ENCODE measurements around the gene SCAF1. TPM values are rescaled to one million over a fixed set of nuclear protein-coding genes. Genes with fewer than 3 reads are reported as not detected.

The SCAF1 gene
- total and polyA plus RNA-seq, 9 of the 15 experiments (the other 6 are each of a cell fraction or from before 2014, with no cell fraction given), result 0.20 to 79.0 (median 4.9) TPM

DNA sequence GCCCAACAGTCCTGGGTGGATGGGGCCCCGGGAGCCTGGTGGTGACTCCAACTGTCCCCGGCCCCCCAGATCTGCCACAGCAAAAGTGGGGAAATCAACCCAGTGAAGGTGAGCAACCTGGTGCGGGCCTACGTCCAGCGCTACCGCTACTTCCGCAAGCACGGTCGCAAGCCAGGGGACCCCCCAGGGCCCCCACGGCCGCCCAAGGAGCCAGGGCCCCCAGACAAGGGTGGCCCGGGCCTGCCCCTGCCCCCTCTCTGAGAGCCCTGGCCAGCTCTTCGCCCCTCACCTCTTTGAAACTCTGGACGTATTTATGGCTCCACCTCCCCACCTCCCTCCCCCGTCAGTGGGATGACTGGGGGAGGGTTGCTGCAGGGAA lies 16.1 kb downstream of the SCAF1 start:
- H3K4me1 ChIP-seq (replicated peaks in 1 of 2; ENCODE audit: control insufficient read depth in 2 of 2, insufficient read depth in 2 of 2, low read length in 2 of 2), result peaks cover 0 to 22% of the 10 kb centered on the region in 2 experiments; a peak in 2 of 5 replicates
- CTCF ChIA-PET (ENCODE audit: low intra/inter-chr PET ratio), result no interaction called here
- H3K36me3 ChIP-seq (ENCODE audit: control insufficient read depth, insufficient read depth, low read length), result peaks cover 94% of the 10 kb centered on the region; the same call in 2 of the 3 replicates
- DNase-seq (ENCODE audit: extremely low read depth in 1 of 4, low spot score in 3 of 4) (no peak), FAIRE-seq (no peak), ATAC-seq (no peak)
- peaks cover 1% of the 10 kb centered on the region; the same call in 2 of the 3 replicates for H3K79me2 ChIP-seq (ENCODE audit: control insufficient read depth, insufficient read depth, low read length)
- peak; percentile 52 for TF ChIP-seq RBM22 (IDR thresholded peaks at IDR 0.05; ENCODE audit: low read depth, low read length, poor library complexity, severe bottlenecking)
- no peak for TF ChIP-seq TAF15 (IDR thresholded peaks at IDR 0.05; ENCODE audit: low read depth, low read length)
- TF ChIP-seq POLR2G (IDR thresholded peaks at IDR 0.05; ENCODE audit: low read depth, low read length), result peak; percentile 57; the same call in 1 of the 2 replicates
- H3K9me1 ChIP-seq (ENCODE audit: control insufficient read depth, insufficient read depth, low read length), result peaks cover 2% of the 10 kb centered on the region
- peak overlapping the region in 1 of 2 experiments; percentile 74; a peak in 2 of 4 replicates for H3K9ac ChIP-seq (ENCODE audit: insufficient read depth in 1 of 2, low read depth in 2 of 2, low read length in 2 of 2)
- 0 out of 2 replicates have a peak, but pooled peaks cover 2% of the 10 kb centered on the region for H3K9me3 ChIP-seq (replicated peaks; ENCODE audit: control insufficient read depth, insufficient read depth, low read depth, low read length)
- intact Hi-C loops (cut with micrococcal nuclease), result no loop called here
- POLR2A ChIA-PET, result interaction anchor here (0.6 to 4.8 kb wide), 5 partner anchors 8 to 202 kb away, joined by 3 to 28 read pairs (median 6); partner anchors contain the start of genes BCL2L12, IRF3, RRAS and SCAF1
- 85% methylated on average over 12 of the region's 15 CpGs for WGBS (ENCODE audit: insufficient coverage, low coverage, missing lambda C conversion rate)
- no peaks in the 10 kb centered on the region for H3K27me3 ChIP-seq (ENCODE audit: control insufficient read depth in 2 of 2, insufficient read depth in 2 of 2, low read length in 2 of 2)
- in situ Hi-C loops (cut with MboI), result no loop called here
- H3K4me2 ChIP-seq (ENCODE audit: insufficient read depth, low read length), result no peak overlapping the region
- H4K20me1 ChIP-seq (replicated peaks; ENCODE audit: control insufficient read depth, insufficient read depth, low read length), result 0 out of 2 replicates have a peak, but pooled peaks cover 14% of the 10 kb centered on the region
- no peak overlapping the region for H3K27ac ChIP-seq (ENCODE audit: extremely low read depth, low read depth, low read length)
- H3K4me3 ChIP-seq, result no peak overlapping the region
- BruUV-seq (replicated peaks), result TSS peak; percentile 48
- H2AFZ ChIP-seq (ENCODE audit: low read depth, low read length), result no peak overlapping the region

Measured in K562 (cell line).